Measurements from ENCODE around the gene MYO9B. TPM values are rescaled to one million over a fixed set of nuclear protein-coding genes. Genes with fewer than 3 reads are reported as not detected.

MYO9B gene
- total RNA-seq, 2 donors from 2014 or later = 79.4 to 96.8 TPM

- no peaks in the 10 kb centered on the region for H3K9me3 ChIP-seq (ENCODE audit: control insufficient read depth, low read length)
- no peaks in the 10 kb centered on the region for H3K9me3 Mint-ChIP-seq
- no peak overlapping the region for H3K4me3 Mint-ChIP-seq
- no peak for DNase-seq
- 93% methylated on average over 9 to 14 of the region's 14 CpGs for WGBS, 2 experiments (ENCODE audit: insufficient coverage in 1 of 2, insufficient read length in 1 of 2)
- H3K27me3 ChIP-seq (ENCODE audit: control insufficient read depth, insufficient read depth, low read length, poor library complexity, severe bottlenecking) = no peaks in the 10 kb centered on the region
- TF ChIP-seq, protein P1, sequence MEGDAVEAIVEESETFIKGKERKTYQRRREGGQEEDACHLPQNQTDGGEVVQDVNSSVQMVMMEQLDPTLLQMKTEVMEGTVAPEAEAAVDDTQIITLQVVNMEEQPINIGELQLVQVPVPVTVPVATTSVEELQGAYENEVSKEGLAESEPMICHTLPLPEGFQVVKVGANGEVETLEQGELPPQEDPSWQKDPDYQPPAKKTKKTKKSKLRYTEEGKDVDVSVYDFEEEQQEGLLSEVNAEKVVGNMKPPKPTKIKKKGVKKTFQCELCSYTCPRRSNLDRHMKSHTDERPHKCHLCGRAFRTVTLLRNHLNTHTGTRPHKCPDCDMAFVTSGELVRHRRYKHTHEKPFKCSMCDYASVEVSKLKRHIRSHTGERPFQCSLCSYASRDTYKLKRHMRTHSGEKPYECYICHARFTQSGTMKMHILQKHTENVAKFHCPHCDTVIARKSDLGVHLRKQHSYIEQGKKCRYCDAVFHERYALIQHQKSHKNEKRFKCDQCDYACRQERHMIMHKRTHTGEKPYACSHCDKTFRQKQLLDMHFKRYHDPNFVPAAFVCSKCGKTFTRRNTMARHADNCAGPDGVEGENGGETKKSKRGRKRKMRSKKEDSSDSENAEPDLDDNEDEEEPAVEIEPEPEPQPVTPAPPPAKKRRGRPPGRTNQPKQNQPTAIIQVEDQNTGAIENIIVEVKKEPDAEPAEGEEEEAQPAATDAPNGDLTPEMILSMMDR (conservative IDR thresholded peaks at IDR 0.05) = peak; percentile 44
- H3K9ac ChIP-seq (ENCODE audit: extremely low read depth, low read length, poor library complexity, severe bottlenecking) = no peak overlapping the region
- peaks cover 26% of the 10 kb centered on the region for H3K36me3 ChIP-seq (ENCODE audit: control insufficient read depth, insufficient read depth, low read length)
- H3K36me3 Mint-ChIP-seq (ENCODE audit: low read depth) = peaks cover 41% of the 10 kb centered on the region
- no peak overlapping the region for H3K4me3 ChIP-seq (ENCODE audit: low read length)
- H3K4me1 Mint-ChIP-seq = peaks cover 5% of the 10 kb centered on the region
- H3K27ac Mint-ChIP-seq = no peak overlapping the region
- H3K4me1 ChIP-seq (ENCODE audit: control insufficient read depth, insufficient read depth, low read length) = no peaks in the 10 kb centered on the region
- H3K27ac ChIP-seq (ENCODE audit: low read depth, low read length) = no peak overlapping the region
- H3K27me3 Mint-ChIP-seq (ENCODE audit: insufficient read depth) = no peaks in the 10 kb centered on the region
Observed at GRCh38 chr19:17183271-17183761, 107.7 kb downstream of the MYO9B start.

DNA sequence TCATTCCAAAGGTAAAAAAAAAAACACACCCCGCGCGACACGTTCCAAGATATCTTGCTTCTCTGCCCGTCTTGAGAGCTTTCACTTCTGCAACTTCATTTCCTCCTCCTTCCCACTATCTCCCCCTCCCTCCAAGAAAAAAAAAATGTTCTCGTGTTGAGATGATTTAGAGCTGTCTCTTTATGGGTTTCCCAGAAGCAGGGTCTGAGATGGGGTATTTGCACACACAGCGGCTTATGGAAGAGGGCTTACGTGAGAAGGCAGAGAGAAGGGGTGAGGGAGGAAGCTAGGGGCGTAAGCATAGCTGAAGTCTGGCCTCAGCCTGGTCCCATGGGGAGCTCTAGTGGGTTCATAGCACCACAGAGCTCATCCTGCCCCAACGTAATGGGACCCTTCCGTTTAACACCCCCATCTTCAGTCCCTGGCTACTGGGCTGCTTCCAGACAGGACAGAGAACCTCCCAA, 108.3 kb downstream of the MYO9B start:
- peaks cover 5% of the 10 kb centered on the region for H3K4me1 Mint-ChIP-seq
- TF ChIP-seq, protein P1 (conservative IDR thresholded peaks at IDR 0.05) = no peak
- no peak for DNase-seq
- peaks cover 29% of the 10 kb centered on the region for H3K36me3 ChIP-seq (ENCODE audit: control insufficient read depth, insufficient read depth, low read length)
- peak overlapping the region; percentile 35 for H3K27ac Mint-ChIP-seq
- H3K27me3 Mint-ChIP-seq (ENCODE audit: insufficient read depth) = no peaks in the 10 kb centered on the region
- H3K9ac ChIP-seq (ENCODE audit: extremely low read depth, low read length, poor library complexity, severe bottlenecking) = no peak overlapping the region
- no peak overlapping the region for H3K4me3 Mint-ChIP-seq
- no peaks in the 10 kb centered on the region for H3K27me3 ChIP-seq (ENCODE audit: control insufficient read depth, insufficient read depth, low read length, poor library complexity, severe bottlenecking)
- H3K4me1 ChIP-seq (ENCODE audit: control insufficient read depth, insufficient read depth, low read length) = no peaks in the 10 kb centered on the region
- H3K4me3 ChIP-seq (ENCODE audit: low read length) = no peak overlapping the region
- 94 to 96% methylated on average over 11 of the region's 11 CpGs for WGBS, 2 experiments (ENCODE audit: insufficient coverage in 1 of 2, insufficient read length in 1 of 2)
- no peaks in the 10 kb centered on the region for H3K9me3 ChIP-seq (ENCODE audit: control insufficient read depth, low read length)
- no peak overlapping the region for H3K27ac ChIP-seq (ENCODE audit: low read depth, low read length)
- H3K36me3 Mint-ChIP-seq (ENCODE audit: low read depth) = peaks cover 42% of the 10 kb centered on the region
- H3K9me3 Mint-ChIP-seq = no peaks in the 10 kb centered on the region

GRCh38 chr19:17184371-17184841, 108.8 kb downstream of the MYO9B start:
- Histone ChIP-seq H3K4me3 (ENCODE audit: low read length) (no peak overlapping the region), H3K9ac (ENCODE audit: extremely low read depth, low read length, poor library complexity, severe bottlenecking) (no peak overlapping the region), H3K27ac (ENCODE audit: low read depth, low read length) (no peak overlapping the region), H3K4me1 (ENCODE audit: control insufficient read depth, insufficient read depth, low read length) (no peaks in the 10 kb centered on the region), H3K36me3 (ENCODE audit: control insufficient read depth, insufficient read depth, low read length) (peaks cover 34% of the 10 kb centered on the region), H3K9me3 (ENCODE audit: control insufficient read depth, low read length) (no peaks in the 10 kb centered on the region), H3K27me3 (ENCODE audit: control insufficient read depth, insufficient read depth, low read length, poor library complexity, severe bottlenecking) (no peaks in the 10 kb centered on the region)
- TF ChIP-seq, protein P1 (conservative IDR thresholded peaks at IDR 0.05) = no peak
- Mint-ChIP-seq H3K36me3 (ENCODE audit: low read depth) (peaks cover 44% of the 10 kb centered on the region), H3K27ac (peak overlapping the region; percentile 35), H3K9me3 (no peaks in the 10 kb centered on the region), H3K4me3 (no peak overlapping the region), H3K27me3 (ENCODE audit: insufficient read depth) (no peaks in the 10 kb centered on the region), H3K4me1 (peaks cover 5% of the 10 kb centered on the region)
- WGBS, 2 experiments (ENCODE audit: insufficient coverage in 1 of 2, insufficient read length in 1 of 2) = 97 to 98% methylated on average over 10 to 12 of the region's 12 CpGs
- DNase-seq = no peak
